KOPT-K1 (cell line): ENCODE results near the gene ARHGEF35.
"Not testable (repeated sequence)": the region's sequence is repeated elsewhere in the genome, so short reads cannot be mapped to it uniquely, and the experiment has no call there.

Experiments used
- H3K27ac ChIP-seq: fragments of 200-600 bp; sonication (generic); 2 replicates; pipeline ENCODE4 v1.5.1; 2016; ENCODE audit warnings: antibody characterized with exemption, mild to moderate bottlenecking, low read depth, low read length; ENCODE audit not compliant: poor library complexity, severe bottlenecking
- H3K36me3 ChIP-seq: fragments of 200-600 bp; sonication (generic); 2 replicates; pipeline ENCODE4 v1.5.1; 2017; ENCODE audit warnings: antibody characterized with exemption, mild to moderate bottlenecking, low read length, moderate library complexity; ENCODE audit not compliant: insufficient read depth
- H3K9me3 ChIP-seq: fragments of 200-600 bp; sonication (generic); 2 replicates; pipeline ENCODE4 v1.5.1; 2017; ENCODE audit warnings: antibody characterized with exemption, low read length, mild to moderate bottlenecking; ENCODE audit not compliant: insufficient read depth, poor library complexity, severe bottlenecking

ARHGEF35 gene

DNA sequence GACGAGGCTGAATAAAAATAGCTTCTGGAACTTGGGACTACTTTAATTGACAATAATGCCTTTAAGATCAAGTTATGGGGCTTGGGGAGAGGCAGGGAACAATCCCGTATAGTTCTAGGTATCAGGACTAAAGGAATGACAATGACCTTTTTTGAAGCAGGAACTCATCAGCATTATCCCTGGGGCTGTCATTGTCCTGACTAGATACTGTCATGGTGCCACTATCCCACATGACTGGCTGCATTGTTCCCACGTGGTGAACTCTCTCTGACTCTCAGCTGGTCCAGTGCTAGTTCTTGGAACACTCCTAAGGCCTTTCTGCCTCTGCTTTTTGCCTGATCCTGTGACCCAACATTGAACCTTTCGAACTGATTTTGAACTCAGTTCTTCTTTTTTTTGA is 3.3 kb upstream of the ARHGEF35 start:
- not testable (repeated sequence) for H3K27ac ChIP-seq, H3K36me3 ChIP-seq, H3K9me3 ChIP-seq

- not testable (repeated sequence) for H3K36me3 ChIP-seq, H3K27ac ChIP-seq, H3K9me3 ChIP-seq
These were observed 1.2 kb downstream of the ARHGEF35 start for GRCh38 chr7:144194453-144194852.

DNA sequence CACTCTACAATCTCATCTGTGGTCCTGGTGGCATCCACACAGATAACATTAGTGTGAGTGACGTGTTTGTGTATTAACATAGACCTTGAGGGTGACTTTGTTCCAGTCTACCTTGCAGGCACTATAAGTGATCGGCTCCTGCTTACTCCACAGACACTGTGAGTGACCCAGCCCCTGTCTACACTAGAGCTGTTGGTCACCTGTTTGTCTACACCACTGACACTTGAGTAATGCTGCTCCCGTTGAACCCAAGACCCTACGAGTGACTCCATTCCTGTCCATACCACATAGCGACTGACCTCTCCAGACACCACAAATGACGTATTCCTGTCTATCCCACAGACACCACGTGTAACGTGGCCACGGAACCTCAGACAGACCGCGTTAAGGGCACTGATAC is 1.9 kb downstream of the ARHGEF35 start:
- H3K36me3 ChIP-seq, H3K27ac ChIP-seq, H3K9me3 ChIP-seq: not testable (repeated sequence)

- not testable (repeated sequence) for H3K9me3 ChIP-seq, H3K36me3 ChIP-seq, H3K27ac ChIP-seq
These were observed 7.0 kb downstream of the ARHGEF35 start for GRCh38 chr7:144188578-144189171.

DNA sequence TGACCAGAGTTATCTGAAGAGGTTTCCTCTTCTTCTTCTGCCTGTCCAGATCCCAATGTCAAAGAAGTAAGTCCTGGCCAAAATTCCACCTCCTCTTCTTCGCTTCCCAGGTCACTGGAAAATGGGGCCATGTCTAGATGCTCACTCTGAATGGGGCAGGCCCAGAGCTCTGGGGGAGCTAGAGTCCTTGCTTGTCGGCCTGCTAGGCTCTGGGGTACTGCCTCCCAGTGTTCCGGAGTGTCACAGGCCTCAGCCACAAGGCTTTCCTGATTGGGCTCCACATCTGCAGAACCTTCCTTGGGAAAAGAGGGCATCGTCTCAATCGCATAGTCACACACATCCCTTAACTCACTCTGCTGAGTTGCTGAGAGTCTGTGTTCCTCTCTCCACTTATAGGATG is 7.8 kb downstream of the ARHGEF35 start:
- not testable (repeated sequence) for H3K36me3 ChIP-seq, H3K9me3 ChIP-seq, H3K27ac ChIP-seq

DNA sequence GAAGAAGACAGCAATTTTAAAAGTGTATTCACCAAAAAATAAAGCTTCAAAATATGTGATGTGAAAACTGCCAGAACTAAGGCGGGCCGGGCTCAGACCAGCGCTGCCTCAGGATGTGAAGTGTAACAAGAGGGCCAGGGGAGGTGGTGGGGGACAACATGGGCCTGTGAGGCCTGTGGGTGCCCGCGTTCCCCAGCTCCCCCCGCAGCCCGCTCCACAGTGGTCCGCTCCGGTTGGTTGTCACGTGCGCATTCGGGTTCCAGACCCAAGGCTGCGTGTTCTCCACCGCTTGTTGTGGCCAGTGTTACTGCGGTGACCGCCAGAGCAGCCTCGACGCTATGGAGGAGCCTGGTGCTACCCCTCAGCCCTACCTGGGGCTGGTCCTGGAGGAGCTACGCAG is 12.5 kb downstream of the ARHGEF35 start, which contains the start of gene CTAGE4:
CTAGE4 (plus strand) TSS at position 301 of the 400 bp plus-strand sequence; CDS start at position 339, 38 bp downstream.
- not testable (repeated sequence) for H3K36me3 ChIP-seq, H3K9me3 ChIP-seq, H3K27ac ChIP-seq

- H3K27ac ChIP-seq, H3K36me3 ChIP-seq, H3K9me3 ChIP-seq: not testable (repeated sequence)
These were observed 16.5 kb downstream of the ARHGEF35 start for GRCh38 chr7:144179165-144179479.

DNA sequence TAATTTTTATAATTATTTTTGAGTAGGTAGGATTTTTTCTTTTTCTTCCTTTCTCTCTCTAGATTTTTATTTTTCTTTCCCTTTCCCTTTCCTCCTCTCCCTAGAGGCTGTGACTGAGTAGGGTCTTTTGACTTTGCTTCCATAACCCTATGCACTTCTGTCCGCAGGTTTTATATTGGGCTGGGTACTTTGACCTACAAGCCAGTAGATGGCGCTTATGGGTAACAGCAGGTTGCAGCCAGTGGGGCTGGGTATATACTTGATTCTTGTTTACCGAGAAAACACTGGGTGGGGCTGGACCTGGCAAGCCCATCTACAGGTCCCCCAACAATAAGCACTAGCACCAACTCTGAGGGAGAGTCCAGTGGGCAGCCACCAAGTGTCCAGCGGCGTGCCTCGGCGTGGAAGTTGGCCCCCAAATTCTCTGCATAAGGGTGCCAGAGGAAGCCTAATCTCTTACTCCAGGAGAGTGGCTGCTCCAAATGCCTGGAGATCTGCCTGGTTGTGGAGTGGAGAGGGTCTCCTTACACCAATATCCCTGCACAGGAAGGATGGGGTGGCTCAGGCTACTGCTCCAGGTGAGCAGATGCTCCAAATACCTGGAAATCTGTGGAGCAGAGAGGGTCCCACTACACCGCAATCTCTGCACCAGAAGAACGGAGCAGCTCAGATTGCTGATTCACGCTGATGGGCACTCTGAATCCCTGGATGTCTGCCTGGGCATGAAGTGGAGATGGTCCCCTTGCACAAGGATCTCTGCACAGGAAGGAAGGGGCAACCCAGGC is 17.1 kb downstream of the ARHGEF35 start:
- H3K27ac ChIP-seq, H3K9me3 ChIP-seq, H3K36me3 ChIP-seq: not testable (repeated sequence)

DNA sequence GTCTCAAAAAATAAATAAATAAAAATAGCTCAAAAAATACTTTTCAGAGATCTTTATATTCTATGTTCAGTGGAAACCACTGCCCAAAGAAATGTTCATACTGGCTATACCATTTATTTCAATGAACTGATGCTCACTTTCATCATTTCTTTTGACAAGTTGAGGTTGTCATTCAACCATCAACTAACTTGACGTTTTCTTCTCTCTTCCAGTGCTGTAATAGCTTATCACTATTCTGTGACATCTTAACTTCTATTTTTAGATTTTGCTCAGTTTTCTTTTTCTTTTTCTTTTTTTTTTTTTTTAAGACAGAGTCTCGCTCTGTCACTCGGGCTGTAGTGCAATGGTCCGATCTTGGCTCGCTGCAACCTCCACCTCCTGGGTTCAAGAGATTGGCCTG is 21.0 kb downstream of the ARHGEF35 start:
- Histone ChIP-seq H3K9me3 (no peaks in the 10 kb centered on the region), H3K36me3 (no peaks in the 10 kb centered on the region), H3K27ac (no peak overlapping the region)

- H3K27ac ChIP-seq, H3K9me3 ChIP-seq, H3K36me3 ChIP-seq: not testable (repeated sequence)
These were observed 23.9 kb downstream of the ARHGEF35 start for GRCh38 chr7:144171594-144172350.

DNA sequence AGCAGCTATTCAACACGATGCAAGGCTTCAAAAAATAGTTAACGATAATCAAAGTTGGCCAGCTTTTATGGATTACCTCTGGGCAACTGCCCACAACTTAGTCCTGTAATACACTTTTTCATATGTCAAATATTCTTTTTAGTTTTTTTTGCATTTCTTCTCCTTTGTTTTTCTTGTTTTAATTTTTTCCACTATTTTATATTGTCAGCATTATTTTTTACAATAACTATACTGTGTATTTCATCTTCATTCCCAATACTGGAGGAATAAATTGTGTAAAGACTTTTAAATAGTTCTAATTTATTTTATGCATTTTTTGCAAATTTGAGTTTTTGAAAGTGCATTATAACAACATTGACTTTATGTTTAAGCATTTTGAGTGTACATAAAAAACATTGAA is 30.8 kb downstream of the ARHGEF35 start:
- H3K27ac ChIP-seq = no peak overlapping the region

GRCh38 chr7:144158861-144159260 is 36.8 kb downstream of the ARHGEF35 start:
- Histone ChIP-seq H3K9me3 (no peaks in the 10 kb centered on the region), H3K36me3 (no peaks in the 10 kb centered on the region), H3K27ac (no peak overlapping the region)

More for the DNA sequence above, 30.8 kb downstream of the ARHGEF35 start:
- Histone ChIP-seq H3K9me3 (no peaks in the 10 kb centered on the region), H3K36me3 (no peaks in the 10 kb centered on the region)

DNA sequence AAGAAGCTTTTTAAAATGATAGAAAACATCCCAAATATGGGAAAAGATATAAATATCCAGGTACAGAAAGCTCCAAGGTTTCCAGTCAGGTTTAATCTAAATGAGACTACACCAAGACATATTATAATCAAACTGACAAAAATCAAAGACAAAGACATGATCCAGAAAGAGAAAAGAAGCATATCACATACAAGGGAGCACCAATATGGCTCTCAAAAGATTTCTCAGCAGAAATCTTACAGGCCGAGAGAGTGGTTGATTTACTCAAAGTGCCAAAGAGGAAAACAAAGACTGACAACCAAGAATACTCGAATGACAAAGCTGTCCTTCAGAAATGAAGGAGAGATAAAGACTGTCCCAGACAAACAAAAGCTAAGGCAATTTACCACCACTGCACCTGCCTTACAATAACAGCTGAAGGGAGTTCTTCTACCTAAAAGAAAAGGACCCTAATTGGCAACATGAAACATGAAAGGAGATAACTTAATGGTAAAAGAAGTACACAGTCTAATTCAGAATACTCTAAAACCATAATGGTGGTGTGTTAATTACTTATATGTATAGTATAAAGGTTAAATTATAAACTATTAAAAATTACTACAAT is 47.3 kb downstream of the ARHGEF35 start:
- no peak overlapping the region for H3K27ac ChIP-seq
- H3K9me3 ChIP-seq = peaks cover 15% of the 10 kb centered on the region
- no peaks in the 10 kb centered on the region for H3K36me3 ChIP-seq

GRCh38 chr7:144144426-144144825 is 51.2 kb downstream of the ARHGEF35 start:
- Histone ChIP-seq H3K9me3 (peaks cover 15% of the 10 kb centered on the region), H3K27ac (no peak overlapping the region), H3K36me3 (no peaks in the 10 kb centered on the region)

DNA sequence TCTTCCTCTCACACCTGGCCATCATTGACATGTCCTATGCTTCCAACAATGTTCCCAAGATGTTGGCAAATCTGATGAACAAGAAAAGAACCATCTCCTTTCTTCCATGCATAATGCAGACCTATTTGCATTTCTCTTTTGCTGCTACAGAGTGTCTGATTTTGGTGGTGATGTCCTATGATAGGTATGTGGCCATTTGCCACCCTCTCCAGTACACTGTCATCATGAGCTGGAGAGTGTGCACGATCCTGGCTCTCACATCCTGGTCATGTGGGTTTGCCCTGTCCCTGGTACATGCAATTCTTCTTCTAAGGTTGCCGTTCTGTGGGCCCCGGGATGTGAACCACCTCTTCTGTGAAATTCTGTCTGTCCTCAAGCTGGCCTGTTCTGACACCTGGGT is 53.4 kb downstream of the ARHGEF35 start:
- Histone ChIP-seq H3K27ac (no peak overlapping the region), H3K36me3 (no peaks in the 10 kb centered on the region), H3K9me3 (peaks cover 5% of the 10 kb centered on the region)
